ENCODE measurements around the gene FAM110A.
"Not testable (repeated sequence)": the region's sequence is repeated elsewhere in the genome, so short reads cannot be mapped to it uniquely, and the experiment has no call there.

Gene FAM110A

DNA sequence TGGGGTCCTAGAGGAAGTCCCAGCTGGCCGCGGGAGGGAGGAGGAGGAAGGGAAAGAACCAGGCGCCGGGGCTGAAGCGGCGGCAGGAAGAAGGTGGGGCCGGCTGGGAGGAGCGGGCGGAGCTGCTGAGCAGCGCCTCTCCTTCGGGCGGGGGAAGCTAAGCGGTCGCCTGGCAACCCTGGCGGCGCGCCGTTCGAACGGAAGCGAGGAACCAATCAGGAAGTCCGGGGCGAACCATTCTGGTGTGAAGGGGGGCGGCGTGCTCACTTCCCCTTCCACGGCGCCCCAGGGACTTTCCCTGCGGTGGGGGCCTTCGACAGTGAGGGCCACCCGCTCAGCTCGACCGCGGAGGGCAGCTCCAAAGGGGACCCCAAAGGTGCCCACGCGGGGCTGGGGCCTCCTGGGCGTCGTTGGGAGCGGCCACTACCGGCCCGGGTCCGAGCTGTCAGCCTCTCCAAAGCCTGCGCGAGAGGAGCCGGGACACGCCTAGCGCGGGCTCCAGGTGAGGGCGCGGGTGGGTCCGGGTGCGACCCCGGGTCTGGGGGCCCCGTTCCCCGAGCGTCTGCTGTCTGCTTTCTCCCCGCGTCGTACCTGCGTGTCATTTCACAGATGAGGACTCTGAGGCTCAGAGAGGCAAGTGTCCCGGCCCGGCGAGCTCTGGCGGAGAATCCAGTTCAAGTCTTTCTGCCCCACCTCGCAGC is at the start of gene FAM110A:
Gene FAM110A, plus strand, starts transcription at position 266 of the 701 bp plus-strand sequence. CDS start 11,090 bp downstream, outside the sequence.
- peak; percentile 88 to 90 (median 90) for DNase-seq (ENCODE audit: low read depth in 3 of 3)

DNA sequence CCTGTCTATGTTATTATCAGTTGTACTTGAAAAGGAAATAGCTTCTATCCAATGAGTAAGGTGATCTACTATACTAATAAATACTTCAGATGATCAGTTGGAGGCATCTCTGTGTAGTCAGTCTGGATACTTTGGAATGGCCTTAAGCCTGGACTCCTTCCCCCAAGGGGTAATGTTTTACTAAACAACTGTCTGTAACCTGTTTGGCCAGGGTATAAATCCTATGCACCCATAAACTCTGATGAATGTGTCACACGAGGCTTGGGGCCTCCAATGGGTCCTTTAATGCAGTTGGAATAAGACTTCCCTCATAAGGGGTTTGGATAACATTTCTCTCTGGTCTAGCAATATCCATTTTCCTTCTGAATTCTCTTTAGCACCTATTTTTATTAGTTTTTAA is 45.7 kb upstream of the FAM110A start:
- no peak for DNase-seq (ENCODE audit: low read depth in 3 of 3)

DNA sequence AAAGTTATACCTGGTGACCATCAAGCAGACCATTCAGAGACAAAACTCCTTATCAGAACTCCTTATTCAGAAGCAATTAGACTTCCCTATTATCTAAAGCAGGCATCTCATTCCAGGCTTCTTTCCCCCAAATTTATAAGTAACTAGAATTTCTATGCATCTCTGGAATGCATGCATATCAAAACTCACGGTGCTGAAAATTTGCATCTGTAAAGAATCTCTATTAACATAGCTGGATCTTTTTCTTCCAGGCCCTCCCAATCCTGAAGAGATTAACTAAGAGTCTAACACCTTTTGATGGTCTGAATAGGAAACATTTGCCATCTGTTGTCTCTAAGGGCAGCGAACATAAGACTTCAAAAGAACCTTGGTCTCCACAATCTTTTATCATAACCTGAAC is 42.5 kb upstream of the FAM110A start:
- no peak for DNase-seq (ENCODE audit: low read depth in 3 of 3)

DNA sequence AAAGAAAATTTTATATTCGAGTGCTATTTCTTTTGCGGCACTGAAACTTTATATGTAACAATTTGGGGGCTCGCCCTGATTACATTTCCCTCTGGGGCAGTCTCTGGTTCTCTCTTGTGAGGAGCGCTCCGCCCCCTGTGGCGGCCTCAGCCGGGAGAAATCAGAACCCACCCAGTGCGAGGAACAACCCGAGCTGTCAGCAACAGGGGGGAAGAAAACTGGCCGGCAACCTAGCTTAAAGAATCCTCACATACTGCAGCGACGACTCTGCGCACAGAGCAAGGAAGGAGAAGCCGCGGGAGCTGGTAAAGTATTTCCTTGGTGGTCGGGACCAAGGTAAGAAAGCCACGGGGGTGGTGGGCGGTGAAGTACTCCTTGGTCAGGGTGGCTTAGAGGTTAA is 41.3 kb upstream of the FAM110A start:
- DNase-seq (ENCODE audit: low read depth in 3 of 3) = no peak

DNA sequence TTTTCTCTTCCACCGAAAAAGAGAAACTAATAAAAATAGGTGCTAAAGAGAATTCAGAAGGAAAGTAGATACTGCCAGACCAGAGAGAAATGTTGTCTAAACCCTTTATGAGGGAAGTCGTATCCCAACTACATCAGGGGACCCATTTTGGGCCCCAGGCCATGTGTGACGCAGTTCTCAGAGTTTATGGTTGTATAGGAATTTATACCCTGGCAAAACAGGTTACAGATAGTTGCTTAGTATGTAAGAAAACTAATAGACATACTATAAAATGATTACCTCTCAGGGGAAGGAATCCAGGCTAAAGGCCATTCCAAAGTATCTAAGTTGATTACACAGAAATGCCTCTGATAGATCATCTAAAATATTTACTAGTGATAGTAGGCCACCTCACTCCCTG is 36.6 kb upstream of the FAM110A start:
- DNase-seq (ENCODE audit: low read depth in 3 of 3) = no peak

DNA sequence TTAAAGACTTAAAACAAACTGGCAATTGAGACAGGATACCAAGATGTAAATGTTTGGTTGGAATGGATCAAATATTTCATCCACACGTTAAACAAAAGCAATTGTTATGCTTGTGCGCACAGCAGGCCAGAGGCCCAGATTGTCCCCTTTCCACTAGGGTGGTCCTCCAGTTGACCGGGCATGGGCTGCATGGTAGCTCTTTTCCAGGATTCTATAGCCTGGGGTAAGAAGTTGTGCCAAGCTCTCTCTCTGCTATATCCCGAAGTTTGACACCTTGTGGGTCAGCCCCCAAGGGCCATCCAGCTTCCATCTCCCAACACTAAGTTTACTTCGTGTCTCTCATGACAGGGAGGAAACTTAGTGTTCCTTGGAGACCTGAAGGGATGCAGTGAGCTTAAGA is 34.8 kb upstream of the FAM110A start:
- DNase-seq (ENCODE audit: low read depth in 3 of 3) = not testable (repeated sequence)

DNA sequence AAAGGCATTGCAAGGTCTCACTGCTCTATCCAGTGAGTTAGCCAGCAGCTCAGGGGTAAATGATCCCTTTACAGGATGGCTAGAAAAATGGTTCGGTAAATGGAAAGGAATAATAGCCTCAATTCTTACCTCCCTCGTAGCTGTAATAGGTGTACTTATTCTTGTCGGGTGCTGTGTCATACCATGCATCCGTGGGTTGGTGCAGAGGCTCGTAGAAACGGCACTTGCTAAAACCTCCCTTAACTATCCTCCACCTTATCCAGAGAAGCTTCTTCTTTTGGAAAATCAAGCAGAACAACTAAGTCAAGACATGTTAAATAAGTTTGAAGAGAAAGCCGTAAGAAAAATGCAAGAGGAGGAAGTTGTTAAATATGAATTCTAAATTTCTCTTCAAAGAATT is 33.5 kb upstream of the FAM110A start:
- not testable (repeated sequence) for DNase-seq (ENCODE audit: low read depth in 3 of 3)

DNA sequence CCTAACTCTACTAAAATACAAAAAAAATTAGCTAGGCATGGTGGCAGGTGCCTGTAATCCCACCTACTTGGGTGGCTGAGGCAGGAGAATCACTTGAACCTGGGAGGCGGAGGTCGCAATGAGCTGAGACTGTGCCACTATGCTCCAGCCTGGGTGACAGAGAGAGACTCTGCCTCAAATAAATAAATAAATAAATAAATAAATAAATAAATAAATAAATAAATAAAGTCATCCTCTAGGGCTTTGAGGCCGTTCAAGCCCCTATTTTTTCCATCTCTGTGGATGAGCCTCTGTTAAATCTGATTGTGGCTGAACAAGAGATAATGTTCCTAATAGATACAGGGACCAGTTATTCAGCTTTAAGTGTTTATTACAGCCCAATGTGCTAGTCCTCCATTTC is 31.8 kb upstream of the FAM110A start:
- no peak for DNase-seq (ENCODE audit: low read depth in 3 of 3)

DNA sequence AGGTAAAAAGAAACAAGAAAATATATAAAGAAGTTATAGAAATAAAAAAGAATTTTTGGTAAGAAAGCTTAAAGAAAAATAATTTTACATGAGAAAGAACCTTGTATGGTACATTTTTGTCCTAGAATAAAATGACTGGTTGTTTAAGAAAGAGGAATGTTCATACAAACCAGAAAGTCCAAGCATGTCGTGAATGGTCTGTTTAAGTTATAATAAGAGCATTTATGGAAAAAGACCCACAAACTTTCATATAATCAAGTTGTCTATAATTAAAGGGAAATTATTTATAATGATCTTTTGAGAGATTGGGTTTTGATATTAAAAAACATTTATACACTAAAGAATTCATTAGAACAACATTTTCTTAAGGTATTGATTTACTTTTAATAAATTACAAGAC is 27.8 kb upstream of the FAM110A start:
- no peak for DNase-seq (ENCODE audit: low read depth in 3 of 3)

DNA sequence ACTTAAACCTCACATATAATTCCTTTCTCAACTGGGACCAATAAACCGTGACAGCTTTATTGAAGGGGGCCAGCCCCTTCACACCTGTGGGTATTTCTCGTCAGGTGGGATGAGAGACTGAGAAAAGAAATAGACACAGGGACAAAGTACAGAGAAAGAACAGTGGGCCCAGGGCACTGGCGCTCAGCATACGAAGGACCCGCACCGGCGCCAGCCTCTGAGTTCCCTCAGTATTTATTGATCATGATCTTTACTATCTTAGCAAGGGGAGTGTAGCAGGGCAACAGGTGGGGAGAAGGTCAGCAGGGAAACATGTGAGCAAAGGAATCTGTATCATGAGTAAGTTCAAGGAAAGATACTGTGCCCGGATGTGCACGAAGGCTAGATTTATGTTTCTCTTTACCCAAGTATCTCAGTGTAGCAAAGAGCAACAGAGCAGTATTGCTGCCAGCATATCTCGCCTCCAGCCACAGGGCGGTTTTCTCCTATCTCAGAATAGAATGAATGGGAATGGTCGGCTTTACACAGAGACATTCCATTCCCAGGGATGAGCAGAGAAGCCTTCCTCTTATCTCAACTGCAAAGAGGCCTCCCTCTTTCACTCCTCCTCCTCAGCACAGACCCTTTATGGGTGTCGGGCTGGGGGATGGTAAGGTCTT is 21.6 kb upstream of the FAM110A start:
- DNase-seq (ENCODE audit: low read depth in 3 of 3) = not testable (repeated sequence)

DNA sequence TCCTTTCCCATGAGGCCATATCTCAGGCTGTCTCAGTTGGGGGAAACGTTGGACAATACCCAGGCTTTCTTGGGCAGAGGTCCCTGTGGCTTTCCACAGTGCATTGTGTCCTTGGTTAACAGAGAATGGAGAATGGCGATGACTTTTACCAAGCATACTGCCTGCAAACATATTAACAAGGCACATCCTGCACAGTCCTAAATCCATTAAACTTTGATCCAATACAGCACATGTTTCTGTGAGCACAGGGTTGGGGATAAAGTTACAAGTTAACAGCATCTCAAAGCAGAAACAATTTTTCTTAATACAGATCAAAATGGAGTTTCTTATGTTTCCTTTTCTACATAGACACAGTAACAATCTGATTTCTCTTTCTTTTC is 21.1 kb upstream of the FAM110A start:
- DNase-seq (ENCODE audit: low read depth in 3 of 3) = not testable (repeated sequence)

DNA sequence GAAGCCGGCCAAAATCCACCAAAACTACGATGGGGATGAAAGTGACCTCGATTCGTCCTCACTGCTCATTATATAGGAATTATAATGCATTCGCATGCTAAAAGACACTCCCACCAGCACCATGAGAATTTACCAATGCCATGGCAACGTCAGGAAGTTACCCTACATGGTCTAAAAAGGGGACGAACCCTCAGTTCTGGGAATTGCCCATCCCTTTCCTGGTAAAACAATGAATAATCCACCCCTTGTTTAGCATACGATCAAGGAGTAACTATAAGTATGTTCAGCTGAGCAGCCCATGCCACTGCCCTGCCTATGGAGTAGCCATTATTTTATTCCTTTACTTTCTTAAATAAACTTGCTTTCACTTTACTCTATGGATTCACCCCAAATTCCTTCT is 20.1 kb upstream of the FAM110A start:
- DNase-seq (ENCODE audit: low read depth in 3 of 3) = no peak

DNA sequence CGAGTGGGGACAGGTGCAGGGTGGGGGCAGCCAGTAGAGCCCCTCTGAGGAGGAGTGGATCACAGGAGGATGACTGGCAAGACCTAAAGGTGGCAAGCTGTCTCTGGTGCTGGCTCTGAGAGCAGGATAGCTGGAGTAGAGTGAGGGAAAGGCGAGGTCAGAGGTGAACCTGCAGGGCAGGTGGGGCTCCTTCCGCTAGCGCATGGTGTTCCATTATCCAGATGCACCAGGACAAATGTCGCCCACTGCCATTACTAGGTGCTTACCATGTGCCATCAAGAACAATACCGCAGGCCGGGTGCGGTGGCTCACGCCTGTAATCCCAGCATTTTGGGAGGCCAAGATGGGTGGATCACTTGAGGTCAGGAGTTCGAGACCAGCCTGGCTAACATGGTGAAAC is 18.3 kb upstream of the FAM110A start:
- DNase-seq (ENCODE audit: low read depth in 3 of 3) = no peak

DNA sequence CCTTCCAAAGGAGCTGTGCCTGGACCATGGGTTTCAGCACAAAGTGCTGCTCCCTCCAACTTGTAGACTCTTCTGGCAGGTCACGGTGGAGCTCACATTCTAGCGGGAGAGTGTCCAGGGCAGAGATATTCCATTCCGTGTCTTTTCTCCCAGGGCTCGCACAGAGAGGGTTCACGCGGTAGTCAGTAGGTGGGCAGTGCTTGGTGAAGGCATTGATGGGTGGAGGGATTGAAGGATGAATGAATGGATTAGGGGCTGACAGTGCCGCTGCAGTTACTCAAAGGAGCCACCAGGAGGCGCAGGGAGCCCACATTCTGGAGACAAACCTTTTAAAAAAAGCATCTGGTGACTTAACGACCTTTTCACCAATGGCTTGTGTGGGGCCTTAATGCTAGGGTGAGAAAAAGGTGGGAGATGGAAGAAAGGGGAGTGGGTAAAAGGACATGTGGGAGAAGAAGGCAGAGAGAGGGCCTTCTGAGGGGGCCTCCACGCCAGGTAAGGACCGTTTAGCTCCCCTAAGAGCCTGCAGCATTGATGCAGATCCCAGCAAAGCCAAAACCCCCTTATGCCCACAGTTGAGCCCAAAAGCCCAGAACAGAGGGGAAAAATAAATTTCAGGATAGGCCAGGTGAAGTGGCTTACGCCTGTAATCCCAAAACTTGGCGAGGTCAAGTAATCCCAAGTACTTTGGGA is 17.5 kb upstream of the FAM110A start:
- peak; percentile 26 to 46 (median 33) for DNase-seq (ENCODE audit: low read depth in 3 of 3)

DNA sequence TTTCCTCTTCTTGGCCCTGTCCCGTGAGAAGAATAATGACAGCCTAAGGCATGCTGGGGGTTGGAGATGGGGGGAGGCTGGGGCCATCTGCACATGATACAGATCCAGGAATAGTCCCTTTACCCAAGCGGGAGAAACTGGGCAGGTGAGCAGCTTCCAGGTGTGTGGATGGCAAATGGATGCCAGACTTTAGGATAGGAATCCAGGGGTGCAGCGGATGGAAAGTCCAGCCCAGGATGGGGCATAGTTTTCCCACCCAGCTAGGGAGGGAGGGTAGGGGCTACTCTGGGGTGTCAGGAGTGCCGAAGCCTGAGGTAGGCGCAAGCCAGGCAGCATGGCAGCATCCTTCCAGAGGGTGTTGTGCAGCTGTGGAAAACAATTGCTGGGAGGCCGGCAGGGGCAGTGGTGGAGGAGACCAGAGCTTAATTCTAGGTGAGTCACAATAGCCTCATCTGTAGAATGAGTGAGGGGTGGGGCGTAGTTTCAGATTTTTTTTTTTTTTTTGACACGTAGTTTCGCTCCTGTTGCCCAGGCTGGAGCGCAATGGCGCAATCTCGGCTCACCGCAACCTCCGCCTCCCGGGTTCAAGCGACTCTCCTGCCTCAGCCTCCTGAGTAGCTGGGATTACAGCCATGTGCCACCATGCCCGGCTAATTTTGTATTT is 15.4 kb upstream of the FAM110A start:
- no peak for DNase-seq (ENCODE audit: low read depth in 3 of 3)

DNA sequence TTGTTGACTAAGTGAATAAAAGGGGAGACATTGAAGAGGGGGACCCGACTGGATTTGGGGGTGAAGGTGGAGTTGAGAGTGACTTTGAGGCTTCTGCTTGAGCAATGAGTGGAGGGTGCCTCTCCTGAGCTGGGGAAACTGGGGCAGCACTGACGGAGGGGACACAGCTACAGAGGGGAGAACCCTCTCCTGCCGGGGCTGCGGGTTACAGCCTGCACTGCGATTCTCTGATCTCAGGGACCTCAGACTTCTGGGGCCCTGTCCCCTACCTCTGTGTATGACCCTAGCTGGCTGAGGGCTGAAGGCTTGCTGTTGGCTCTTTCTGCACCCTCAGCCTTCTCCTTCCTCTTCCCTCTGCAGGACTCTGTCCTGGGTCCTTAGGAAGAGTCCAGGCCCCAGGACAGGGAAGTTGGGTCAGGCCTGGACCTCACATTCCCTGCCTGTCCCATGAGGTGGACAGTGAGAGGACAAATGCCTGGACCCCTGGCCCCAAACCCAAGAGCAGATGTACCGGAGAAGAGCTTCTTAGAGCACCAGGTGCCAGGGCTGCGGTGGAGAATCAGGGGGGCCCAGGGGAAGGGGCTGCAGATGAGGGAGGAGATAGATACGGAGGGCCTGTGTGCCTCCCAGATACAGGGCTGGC is 13.7 kb upstream of the FAM110A start:
- DNase-seq (ENCODE audit: low read depth in 3 of 3) = no peak

DNA sequence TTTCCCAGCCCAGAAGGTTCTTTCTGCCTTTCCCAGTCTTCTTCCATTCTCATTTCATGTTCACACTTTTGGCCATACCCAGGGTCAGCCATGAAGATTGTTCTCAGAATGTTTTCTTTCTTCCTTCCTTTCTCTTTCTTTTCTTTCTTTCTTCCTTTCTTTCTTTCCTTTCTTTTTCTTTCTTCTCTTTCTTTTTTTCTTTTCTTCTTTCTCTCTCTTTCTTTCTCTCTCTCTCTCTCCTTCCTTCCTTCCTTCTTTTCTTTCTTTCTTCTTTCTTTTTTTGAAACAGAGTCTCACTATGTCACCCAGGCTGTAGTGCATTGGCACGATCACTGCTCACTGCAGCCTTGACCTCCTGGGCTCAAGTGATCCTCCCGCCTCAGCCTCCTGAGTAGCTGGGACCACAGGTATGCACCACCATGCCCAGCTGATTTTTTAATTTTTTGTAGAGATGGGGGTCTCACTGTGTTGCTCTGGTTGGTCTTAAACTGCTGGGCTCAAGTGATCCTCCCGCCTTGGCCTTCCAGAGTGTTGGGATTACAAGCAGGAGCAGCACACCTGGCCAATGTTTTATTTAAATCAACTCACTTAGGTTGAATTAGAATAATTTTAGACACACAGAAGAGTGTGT is 13.1 kb upstream of the FAM110A start:
- DNase-seq (ENCODE audit: low read depth in 3 of 3) = no peak

DNA sequence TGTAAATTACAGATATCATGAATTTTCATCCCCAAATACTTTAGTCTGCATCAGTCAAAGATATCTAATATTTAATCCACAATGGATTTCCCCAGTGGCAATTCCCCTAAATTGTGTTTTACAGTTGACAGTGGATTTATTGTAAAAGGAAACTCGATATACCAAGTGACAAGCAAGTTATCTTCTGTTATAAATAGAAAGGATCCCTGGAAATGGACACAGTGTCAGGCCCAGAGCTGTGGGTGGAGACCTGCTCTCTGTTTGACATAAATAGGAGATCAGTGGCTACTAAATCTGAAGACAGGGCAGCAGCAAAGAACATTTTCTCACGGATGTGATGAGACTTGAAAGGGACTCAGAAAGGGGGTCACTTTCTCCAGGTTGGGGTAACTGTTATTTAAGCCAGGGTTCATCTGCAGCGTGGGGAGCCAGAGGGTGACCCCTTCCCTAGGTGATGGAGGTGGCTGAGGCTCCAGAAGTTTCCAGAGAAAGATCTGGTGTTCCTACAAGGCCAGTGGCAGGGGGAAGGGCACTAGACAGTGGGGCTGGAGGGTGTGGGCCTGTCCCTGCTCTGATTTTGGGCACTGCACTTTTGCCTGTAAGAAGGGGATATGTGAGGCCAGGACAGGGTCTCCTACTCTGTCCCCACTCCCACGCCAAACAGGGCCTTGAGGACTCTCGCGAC is 12.3 kb upstream of the FAM110A start:
- no peak for DNase-seq (ENCODE audit: low read depth in 3 of 3)

DNA sequence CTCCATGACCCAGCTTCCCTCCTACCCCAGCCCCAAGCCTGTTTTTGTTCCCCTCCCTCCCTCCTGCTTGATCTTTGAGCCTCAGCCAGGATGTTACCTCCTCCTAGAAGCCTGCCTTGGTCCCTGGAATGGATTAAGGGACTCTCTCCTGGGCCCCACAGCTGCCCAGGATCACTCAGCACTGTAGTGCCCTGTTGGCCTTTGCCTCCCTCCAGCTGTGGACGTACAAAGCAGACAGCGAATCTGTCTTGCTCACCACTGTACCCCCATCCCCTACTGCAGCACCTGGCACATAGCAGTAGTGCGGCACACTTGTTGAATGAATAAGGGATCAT is 11.8 kb upstream of the FAM110A start:
- DNase-seq (ENCODE audit: low read depth in 3 of 3) = no peak

DNA sequence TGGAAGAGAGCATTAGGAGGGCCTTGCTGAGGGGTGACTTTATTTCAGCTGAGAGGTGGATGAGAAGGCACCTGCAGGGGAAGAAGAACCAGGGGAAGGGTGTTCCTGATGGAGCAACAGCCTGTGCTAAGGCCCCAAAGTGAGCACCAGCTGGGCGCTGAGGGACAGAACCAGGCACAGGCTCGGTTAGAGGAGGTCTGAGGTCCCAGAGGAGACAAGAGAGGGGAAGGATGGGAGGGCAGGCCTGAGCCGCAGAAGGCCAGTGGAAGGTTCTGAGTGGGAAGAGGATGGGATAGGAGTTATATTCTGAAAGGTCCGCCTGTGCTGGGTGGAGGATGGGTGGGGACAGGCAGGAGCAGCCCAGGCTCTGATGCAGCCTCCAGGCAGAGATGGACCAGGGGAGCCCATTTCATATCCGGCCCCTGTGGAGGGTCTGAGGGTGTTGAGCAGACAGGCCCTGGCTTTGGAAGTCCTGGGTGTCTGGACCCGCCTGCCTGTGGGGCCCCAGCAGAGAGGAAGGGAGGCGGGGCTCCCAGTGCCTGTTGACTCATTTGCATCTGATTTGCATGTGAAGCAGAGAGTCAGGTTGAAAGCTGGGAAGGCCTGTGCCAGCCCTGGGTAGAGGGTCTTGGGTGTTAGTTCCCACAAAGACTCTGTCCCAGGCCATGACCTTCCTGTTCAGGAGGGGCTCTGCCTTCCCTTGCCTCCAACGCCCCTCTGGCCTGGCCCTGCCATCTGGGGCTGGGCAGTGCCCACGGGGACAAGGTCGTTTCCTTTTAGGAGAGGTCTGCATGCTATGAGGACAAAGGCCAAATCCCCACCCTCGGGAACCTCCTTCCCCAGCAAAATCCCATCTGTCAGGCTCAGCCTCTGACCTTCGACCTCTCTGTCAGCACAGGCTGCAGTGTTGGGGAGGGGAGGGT is 10.6 kb upstream of the FAM110A start:
- no peak for DNase-seq (ENCODE audit: low read depth in 3 of 3)
